OCI-LY1 (cell line): ENCODE data around the gene PYGM.

Experiments used
- H2AFZ ChIP-seq: fragments of 200-600 bp; sonication (generic), shearing (Covaris generic); 2 replicates; pipeline ENCODE4 v1.6.0; 2014; ENCODE audit warnings: antibody characterized with exemption, mild to moderate bottlenecking, low read length
- H3F3A ChIP-seq: fragments of 200-600 bp; sonication (generic), shearing (Covaris generic); 2 replicates; pipeline ENCODE4 v1.6.0; 2014; ENCODE audit warnings: mild to moderate bottlenecking, antibody characterized with exemption, low read length, moderate library complexity; ENCODE audit not compliant: insufficient read depth
- H3K27ac ChIP-seq: fragments of 200-600 bp; sonication (generic); 2 replicates; pipeline ENCODE4 v1.5.1; 2014; ENCODE audit warnings: low read length, mixed run types, mild to moderate bottlenecking, low read depth; ENCODE audit not compliant: poor library complexity, severe bottlenecking
- H3K27me3 ChIP-seq: fragments of 200-600 bp; sonication (generic); 2 replicates; pipeline ENCODE4 v1.6.0; 2014; ENCODE audit warnings: antibody characterized with exemption, mild to moderate bottlenecking, low read length, moderate library complexity; ENCODE audit not compliant: insufficient read depth
- H3K36me3 ChIP-seq: fragments of 200-600 bp; sonication (generic); 2 replicates; pipeline ENCODE4 v1.6.1; 2014; ENCODE audit warnings: mild to moderate bottlenecking, antibody characterized with exemption, low read length, moderate library complexity, mixed read lengths; ENCODE audit not compliant: insufficient read depth
- H3K4me1 ChIP-seq: fragments of 200-600 bp; sonication (generic); 2 replicates; pipeline ENCODE4 v1.5.1; 2014; ENCODE audit warnings: mild to moderate bottlenecking, low read length, moderate library complexity; ENCODE audit not compliant: insufficient read depth, severe bottlenecking
- H3K4me2 ChIP-seq: fragments of 200-600 bp; sonication (generic), shearing (Covaris generic); 2 replicates; pipeline ENCODE4 v1.6.1; 2014; ENCODE audit warnings: low read length
- H3K4me3 ChIP-seq: fragments of 200-600 bp; sonication (generic); 2 replicates; pipeline ENCODE4 v1.5.1; 2014; ENCODE audit warnings: low read length, low read depth, mild to moderate bottlenecking, mixed read lengths; ENCODE audit not compliant: poor library complexity, severe bottlenecking
- H3K79me2 ChIP-seq: fragments of 200-600 bp; shearing (Covaris generic); 2 replicates; pipeline ENCODE4 v1.6.1; 2016; ENCODE audit warnings: mixed run types, low read length, mixed read lengths; ENCODE audit not compliant: insufficient read depth
- H3K9ac ChIP-seq: fragments of 200-600 bp; sonication (generic), shearing (Covaris generic); 2 replicates; pipeline ENCODE4 v1.6.1; 2014; ENCODE audit warnings: mild to moderate bottlenecking, low read length, mixed read lengths
- H3K9me2 ChIP-seq: fragments of 200-600 bp; sonication (generic), shearing (Covaris generic); 2 replicates; pipeline ENCODE4 v1.6.1; 2014; ENCODE audit warnings: low read depth, mild to moderate bottlenecking, low read length, mixed read lengths
- H3K9me3 ChIP-seq: fragments of 200-600 bp; shearing (Covaris generic); 2 replicates; pipeline ENCODE4 v1.6.1; 2014; ENCODE audit warnings: low read length, mixed read lengths
- H4K20me1 ChIP-seq: fragments of 200-600 bp; sonication (generic), shearing (Covaris generic); 2 replicates; pipeline ENCODE4 v1.6.0; 2016; ENCODE audit warnings: mild to moderate bottlenecking, low read length; ENCODE audit not compliant: insufficient read depth
- EZH2 ChIP-seq: fragments of 200-600 bp; sonication (generic), shearing (Covaris generic); IDR thresholded peaks from 2 replicates; pipeline ENCODE4 v1.8.0; 2017; ENCODE audit warnings: borderline replicate concordance, mixed run types, mild to moderate bottlenecking, antibody characterized with exemption, low read length, moderate library complexity, mixed read lengths
- TF ChIP-seq, protein P1 (sequence below): fragments of 200-600 bp; sonication (generic), shearing (Covaris generic); IDR thresholded peaks from 2 replicates; pipeline ENCODE4 v1.5.1; 2017; ENCODE audit warnings: mild to moderate bottlenecking, antibody characterized with exemption, low read length, moderate library complexity, mixed read lengths

The PYGM gene

DNA sequence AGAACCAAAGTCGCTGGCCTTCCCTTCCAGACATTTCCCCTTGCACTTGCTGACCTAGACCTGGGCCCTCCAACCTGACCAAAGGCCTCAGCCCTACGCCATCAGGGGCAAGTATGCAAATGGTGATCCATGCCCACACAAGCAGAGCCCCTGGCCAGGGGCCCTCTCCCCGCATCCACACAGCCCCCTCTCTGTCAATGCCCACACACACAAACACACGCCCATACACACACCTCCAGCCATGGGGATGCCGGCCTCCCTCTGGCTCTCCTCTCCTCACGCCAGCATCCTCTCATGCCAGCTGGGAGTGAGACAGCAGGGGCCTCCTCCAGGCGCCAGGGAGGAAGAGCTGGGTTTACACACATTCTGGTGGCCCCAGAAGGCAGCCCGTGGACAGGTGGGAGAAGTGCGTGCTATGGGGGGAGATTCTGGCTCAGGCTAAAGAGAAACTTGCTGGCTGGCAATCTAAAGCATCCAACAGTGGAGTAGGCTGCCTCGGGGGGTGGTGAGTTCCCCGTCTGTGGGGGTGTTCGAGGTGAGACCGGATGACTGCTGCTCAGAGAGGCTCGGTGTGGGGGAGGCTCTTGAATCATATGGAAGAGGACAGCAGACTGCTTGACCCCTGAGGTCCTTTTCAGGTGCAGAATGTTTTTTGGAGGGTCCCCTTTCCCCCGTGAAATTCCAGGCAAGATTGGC is 41.5 kb downstream of the PYGM start:
- Histone ChIP-seq H3K4me2 (no peak overlapping the region), H3K9ac (no peak overlapping the region), H3K36me3 (no peaks in the 10 kb centered on the region), H3K4me1 (no peaks in the 10 kb centered on the region), H3K27me3 (peaks cover 15% of the 10 kb centered on the region), H4K20me1 (no peaks in the 10 kb centered on the region), H3K79me2 (no peaks in the 10 kb centered on the region), H2AFZ (no peak overlapping the region), H3K9me3 (no peaks in the 10 kb centered on the region), H3K4me3 (no peak overlapping the region), H3K27ac (no peak overlapping the region), H3F3A (no peaks in the 10 kb centered on the region), H3K9me2 (no peaks in the 10 kb centered on the region)
- TF ChIP-seq EZH2: no peak
- TF ChIP-seq, protein P1, sequence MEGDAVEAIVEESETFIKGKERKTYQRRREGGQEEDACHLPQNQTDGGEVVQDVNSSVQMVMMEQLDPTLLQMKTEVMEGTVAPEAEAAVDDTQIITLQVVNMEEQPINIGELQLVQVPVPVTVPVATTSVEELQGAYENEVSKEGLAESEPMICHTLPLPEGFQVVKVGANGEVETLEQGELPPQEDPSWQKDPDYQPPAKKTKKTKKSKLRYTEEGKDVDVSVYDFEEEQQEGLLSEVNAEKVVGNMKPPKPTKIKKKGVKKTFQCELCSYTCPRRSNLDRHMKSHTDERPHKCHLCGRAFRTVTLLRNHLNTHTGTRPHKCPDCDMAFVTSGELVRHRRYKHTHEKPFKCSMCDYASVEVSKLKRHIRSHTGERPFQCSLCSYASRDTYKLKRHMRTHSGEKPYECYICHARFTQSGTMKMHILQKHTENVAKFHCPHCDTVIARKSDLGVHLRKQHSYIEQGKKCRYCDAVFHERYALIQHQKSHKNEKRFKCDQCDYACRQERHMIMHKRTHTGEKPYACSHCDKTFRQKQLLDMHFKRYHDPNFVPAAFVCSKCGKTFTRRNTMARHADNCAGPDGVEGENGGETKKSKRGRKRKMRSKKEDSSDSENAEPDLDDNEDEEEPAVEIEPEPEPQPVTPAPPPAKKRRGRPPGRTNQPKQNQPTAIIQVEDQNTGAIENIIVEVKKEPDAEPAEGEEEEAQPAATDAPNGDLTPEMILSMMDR: no peak

DNA sequence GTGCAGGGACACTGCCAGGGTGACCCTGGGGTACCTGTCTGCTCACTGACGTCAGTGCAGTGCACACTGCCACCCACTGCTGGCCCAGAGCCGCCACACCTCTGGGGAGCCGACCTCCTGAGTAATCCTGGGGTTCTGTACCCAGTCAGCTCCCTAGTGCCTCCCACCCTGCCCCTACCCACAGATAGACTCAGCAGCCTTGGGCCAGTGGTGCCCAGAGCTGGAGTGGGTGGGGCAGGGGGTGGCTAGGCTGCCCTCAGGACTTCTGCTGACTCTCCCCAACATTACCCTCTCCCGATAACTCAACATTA is 42.6 kb downstream of the PYGM start:
- Histone ChIP-seq H2AFZ (no peak overlapping the region), H3K79me2 (no peaks in the 10 kb centered on the region), H3F3A (no peaks in the 10 kb centered on the region), H4K20me1 (no peaks in the 10 kb centered on the region), H3K9me3 (no peaks in the 10 kb centered on the region), H3K27ac (no peak overlapping the region), H3K4me3 (no peak overlapping the region), H3K9ac (no peak overlapping the region), H3K36me3 (no peaks in the 10 kb centered on the region), H3K4me1 (no peaks in the 10 kb centered on the region), H3K9me2 (no peaks in the 10 kb centered on the region), H3K27me3 (peaks cover 13% of the 10 kb centered on the region), H3K4me2 (no peak overlapping the region)
- TF ChIP-seq, protein P1: no peak
- no peak for TF ChIP-seq EZH2

DNA sequence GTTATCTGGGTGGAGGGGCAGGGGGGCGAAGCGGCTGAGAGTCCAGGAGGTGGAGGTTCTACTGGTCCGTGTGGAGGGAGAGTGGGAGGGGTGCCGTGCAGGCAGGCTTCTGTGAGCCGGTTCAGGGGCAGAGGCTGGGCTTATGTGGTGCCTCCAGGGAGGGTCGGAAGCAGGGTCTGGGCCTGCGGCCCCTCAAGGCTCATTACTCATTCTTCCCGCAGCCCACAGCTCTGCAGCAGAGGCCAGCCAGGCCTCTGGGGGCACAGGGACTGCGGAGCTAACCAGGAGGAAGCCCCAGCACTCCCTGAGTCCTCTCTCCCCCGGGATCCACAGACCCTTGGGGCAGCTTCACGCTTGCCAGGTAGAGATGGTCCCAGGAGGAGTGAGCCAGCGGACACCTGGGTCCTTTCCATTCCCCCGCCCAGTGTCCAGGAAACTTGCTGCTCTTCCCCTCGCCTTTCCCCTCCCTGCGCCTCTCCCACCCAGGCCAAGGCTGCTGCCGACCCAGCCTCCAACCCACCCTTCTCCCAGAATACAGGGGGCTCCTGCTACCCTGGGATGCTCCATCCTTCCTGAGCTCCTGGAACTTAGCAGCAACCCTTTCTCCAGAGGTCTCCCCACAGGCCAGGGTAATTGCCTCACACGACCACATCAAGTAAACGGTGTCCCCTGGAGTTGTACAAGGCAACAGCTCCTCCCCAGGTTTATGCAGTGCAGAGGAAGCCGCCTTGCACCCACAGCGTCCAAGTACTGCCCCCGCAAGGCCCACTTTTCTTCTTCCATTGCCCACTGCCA is 43.1 kb downstream of the PYGM start:
- H3F3A ChIP-seq: no peaks in the 10 kb centered on the region
- no peak for TF ChIP-seq EZH2
- TF ChIP-seq, protein P1: no peak
- no peak overlapping the region for H2AFZ ChIP-seq
- no peak overlapping the region for H3K4me2 ChIP-seq
- H3K4me3 ChIP-seq: no peak overlapping the region
- H3K9ac ChIP-seq: no peak overlapping the region
- H4K20me1 ChIP-seq: no peaks in the 10 kb centered on the region
- no peaks in the 10 kb centered on the region for H3K4me1 ChIP-seq
- no peaks in the 10 kb centered on the region for H3K36me3 ChIP-seq
- H3K27me3 ChIP-seq: peaks cover 12% of the 10 kb centered on the region
- H3K9me2 ChIP-seq: no peaks in the 10 kb centered on the region
- no peak overlapping the region for H3K27ac ChIP-seq
- no peaks in the 10 kb centered on the region for H3K9me3 ChIP-seq
- H3K79me2 ChIP-seq: no peaks in the 10 kb centered on the region
